ENCODE measurements around the gene SRCAP.

DNA sequence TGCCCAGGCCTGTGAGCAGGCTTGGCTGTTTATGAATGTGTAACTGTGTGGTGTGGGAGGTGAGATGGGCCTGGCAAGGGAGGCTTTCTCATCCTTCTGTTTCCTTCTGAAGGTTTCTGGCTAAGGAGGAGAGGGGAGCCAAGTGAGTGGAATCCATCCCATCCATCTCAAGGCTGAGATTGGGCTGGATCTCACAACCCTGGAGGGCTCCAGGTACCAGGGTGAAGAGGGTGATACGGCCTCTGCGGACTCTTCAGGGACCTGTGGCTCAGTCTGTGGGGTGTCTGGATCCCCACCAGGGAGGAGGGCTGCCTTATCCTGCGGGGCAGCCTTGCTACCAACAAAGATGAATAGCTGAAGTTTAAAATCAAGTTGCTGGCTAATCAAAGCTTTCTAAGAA, 81.0 kb downstream of the SRCAP start:
- TF ChIP-seq, protein P1, sequence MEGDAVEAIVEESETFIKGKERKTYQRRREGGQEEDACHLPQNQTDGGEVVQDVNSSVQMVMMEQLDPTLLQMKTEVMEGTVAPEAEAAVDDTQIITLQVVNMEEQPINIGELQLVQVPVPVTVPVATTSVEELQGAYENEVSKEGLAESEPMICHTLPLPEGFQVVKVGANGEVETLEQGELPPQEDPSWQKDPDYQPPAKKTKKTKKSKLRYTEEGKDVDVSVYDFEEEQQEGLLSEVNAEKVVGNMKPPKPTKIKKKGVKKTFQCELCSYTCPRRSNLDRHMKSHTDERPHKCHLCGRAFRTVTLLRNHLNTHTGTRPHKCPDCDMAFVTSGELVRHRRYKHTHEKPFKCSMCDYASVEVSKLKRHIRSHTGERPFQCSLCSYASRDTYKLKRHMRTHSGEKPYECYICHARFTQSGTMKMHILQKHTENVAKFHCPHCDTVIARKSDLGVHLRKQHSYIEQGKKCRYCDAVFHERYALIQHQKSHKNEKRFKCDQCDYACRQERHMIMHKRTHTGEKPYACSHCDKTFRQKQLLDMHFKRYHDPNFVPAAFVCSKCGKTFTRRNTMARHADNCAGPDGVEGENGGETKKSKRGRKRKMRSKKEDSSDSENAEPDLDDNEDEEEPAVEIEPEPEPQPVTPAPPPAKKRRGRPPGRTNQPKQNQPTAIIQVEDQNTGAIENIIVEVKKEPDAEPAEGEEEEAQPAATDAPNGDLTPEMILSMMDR (IDR thresholded peaks at IDR 0.05) = no peak
- no peak for TF ChIP-seq POLR2A (IDR thresholded peaks at IDR 0.05)
- TF ChIP-seq EP300 (IDR thresholded peaks at IDR 0.05) = no peak
